H1 (cell line): Measurements from ENCODE around the gene FBXO11. TPM values are rescaled to one million over a fixed set of nuclear protein-coding genes. Genes with fewer than 3 reads are reported as not detected.

Experiments used
- polyA plus RNA-seq, 7 experiments: library from polyadenylated mRNA; depleted of rRNA in 3 of 7; stranded (reverse) in 5 of 7; unstranded in 2 of 7; fragments of >200 nt in 5 of 7; fragments of 200-250 nt in 2 of 7; gene quantifications; 1 replicate in 5 of 7; 2 replicates in 1 of 7; 4 replicates in 1 of 7; pipeline versions ENCODE4 v1.2.1 to v1.2.3, GENCODE V29; 2011 to 2013; ENCODE audit warnings: missing spikeins in 2 of 7, mixed read lengths in 2 of 7
- small RNA-seq: library from polyadenylated mRNA; stranded (forward); fragments of <200 nt; extraction: miRNeasy Mini kit (QIAGEN cat#:217004); gene quantifications from one replicate; pipeline ENCODE3, GENCODE V24; 2013; ENCODE audit not compliant: insufficient read depth
- total RNA-seq: library from RNA; stranded (reverse); fragmentation: NEBNext Ultra II Directional; extraction: Animal tissue kit (Norgen Biotek cat#: 25700); gene quantifications from 2 replicates; pipeline ENCODE4 v1.2.1, GENCODE V29; 2021

Gene FBXO11
- total and polyA plus RNA-seq, 2 of the 8 experiments (the other 6 are each of a cell fraction or from before 2014, with no cell fraction given), result 21.7 to 57.3 TPM

Small RNA genes lying within 50 kb of the gene (small RNA-seq; reads per million reads assigned to genes)
- gene RF00026 (not detected), gene RPL36AP15 (not detected)

Other genes with a start within 250 kb of the FBXO11 start
- 289 and 301 TPM in 2 replicates for gene MSH6, start 123.4 kb downstream of the FBXO11 start, total RNA-seq
- 45.8 and 53.6 TPM in 2 replicates for gene MSH6, start 123.4 kb downstream of the FBXO11 start, polyA plus RNA-seq (2011; rRNA removed)